RWPE2 (cell line): ENCODE results near the gene POFUT2.

Source experiments
- ATAC-seq: fragments of 200-7000 bp; cut with Tn5 transposase; 3 replicates; pipeline ENCODE4 v1.9.1; 2021; ENCODE audit warnings: low read depth
- DNase-seq: peaks from one replicate; pipeline ENCODE4 v3.0.0-alpha.2; 2020; ENCODE audit warnings: low spot score
- H3K27ac ChIP-seq: fragments of 450-650 bp; 2 replicates; pipeline ENCODE4 v1.5.1; 2017; ENCODE audit warnings: mild to moderate bottlenecking; ENCODE audit not compliant: poor library complexity, severe bottlenecking
- H3K27me3 ChIP-seq: fragments of 250-450 bp; sonication (Bioruptor Pico); 2 replicates; pipeline ENCODE4 v1.5.1; 2021; ENCODE audit warnings: mild to moderate bottlenecking, moderate library complexity; ENCODE audit not compliant: insufficient read depth, poor library complexity, severe bottlenecking
- H3K36me3 ChIP-seq: fragments of 250-450 bp; sonication (Bioruptor Pico); 2 replicates; pipeline ENCODE4 v1.5.1; 2020; ENCODE audit warnings: low read depth, mild to moderate bottlenecking, moderate library complexity
- H3K4me1 ChIP-seq: fragments of 250-450 bp; sonication (Bioruptor Pico); 2 replicates; pipeline ENCODE4 v1.5.1; 2021; ENCODE audit warnings: mild to moderate bottlenecking, moderate library complexity; ENCODE audit not compliant: insufficient read depth, poor library complexity, severe bottlenecking
- H3K4me3 ChIP-seq: fragments of 250-450 bp; sonication (Bioruptor Pico); 2 replicates; pipeline ENCODE4 v1.5.1; 2021; ENCODE audit warnings: mild to moderate bottlenecking, moderate library complexity; ENCODE audit not compliant: severe bottlenecking
- H3K9me3 ChIP-seq: fragments of 250-450 bp; sonication (Bioruptor Pico); 2 replicates; pipeline ENCODE4 v1.5.1; 2021; ENCODE audit warnings: mild to moderate bottlenecking, moderate library complexity; ENCODE audit not compliant: severe bottlenecking
- TF ChIP-seq, protein P1 (sequence below): fragments of 450-650 bp; IDR thresholded peaks from one replicate; pipeline ENCODE4 v1.5.1; 2017; ENCODE audit warnings: mild to moderate bottlenecking, moderate library complexity; ENCODE audit not compliant: poor library complexity, severe bottlenecking

POFUT2 gene

DNA sequence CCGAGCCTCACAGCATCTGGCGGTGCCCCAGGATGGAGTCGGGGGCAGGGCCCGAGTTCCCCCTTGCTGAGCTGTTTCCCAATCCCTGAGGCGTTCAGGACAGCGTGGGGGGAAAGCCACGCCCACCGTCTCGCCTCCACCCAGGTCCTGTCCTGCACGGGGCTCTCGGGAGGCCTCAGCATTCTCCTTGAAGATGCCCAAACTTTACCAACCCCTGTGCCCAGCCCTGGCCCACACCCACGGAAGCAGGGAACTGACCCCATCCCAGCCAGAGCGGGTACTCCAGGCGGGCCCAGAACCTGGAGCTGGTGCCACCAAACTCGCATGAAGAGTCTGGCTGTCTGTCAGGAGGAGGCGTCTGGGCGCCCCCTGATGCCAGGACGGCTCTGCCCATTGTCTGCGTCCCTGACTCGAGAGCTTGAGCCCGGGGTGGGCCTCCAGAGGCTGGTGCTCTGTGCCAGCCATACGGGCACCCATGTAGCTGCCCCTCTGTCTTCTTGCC lies 35.3 kb upstream of the POFUT2 start:
- DNase-seq: peak; percentile 58

GRCh38 chr21:45322231-45322959 lies 34.7 kb upstream of the POFUT2 start:
- Histone ChIP-seq H3K4me1 (no peaks in the 10 kb centered on the region), H3K4me3 (no peak overlapping the region), H3K36me3 (no peaks in the 10 kb centered on the region), H3K27me3 (no peaks in the 10 kb centered on the region), H3K27ac (no peak overlapping the region), H3K9me3 (no peaks in the 10 kb centered on the region)
- ATAC-seq: no peak
- peak; percentile 42 for DNase-seq
- TF ChIP-seq, protein P1, sequence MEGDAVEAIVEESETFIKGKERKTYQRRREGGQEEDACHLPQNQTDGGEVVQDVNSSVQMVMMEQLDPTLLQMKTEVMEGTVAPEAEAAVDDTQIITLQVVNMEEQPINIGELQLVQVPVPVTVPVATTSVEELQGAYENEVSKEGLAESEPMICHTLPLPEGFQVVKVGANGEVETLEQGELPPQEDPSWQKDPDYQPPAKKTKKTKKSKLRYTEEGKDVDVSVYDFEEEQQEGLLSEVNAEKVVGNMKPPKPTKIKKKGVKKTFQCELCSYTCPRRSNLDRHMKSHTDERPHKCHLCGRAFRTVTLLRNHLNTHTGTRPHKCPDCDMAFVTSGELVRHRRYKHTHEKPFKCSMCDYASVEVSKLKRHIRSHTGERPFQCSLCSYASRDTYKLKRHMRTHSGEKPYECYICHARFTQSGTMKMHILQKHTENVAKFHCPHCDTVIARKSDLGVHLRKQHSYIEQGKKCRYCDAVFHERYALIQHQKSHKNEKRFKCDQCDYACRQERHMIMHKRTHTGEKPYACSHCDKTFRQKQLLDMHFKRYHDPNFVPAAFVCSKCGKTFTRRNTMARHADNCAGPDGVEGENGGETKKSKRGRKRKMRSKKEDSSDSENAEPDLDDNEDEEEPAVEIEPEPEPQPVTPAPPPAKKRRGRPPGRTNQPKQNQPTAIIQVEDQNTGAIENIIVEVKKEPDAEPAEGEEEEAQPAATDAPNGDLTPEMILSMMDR: no peak

More for the DNA sequence above, 35.3 kb upstream of the POFUT2 start:
- Histone ChIP-seq H3K36me3 (no peaks in the 10 kb centered on the region), H3K27me3 (no peaks in the 10 kb centered on the region), H3K4me3 (no peak overlapping the region), H3K27ac (no peak overlapping the region), H3K4me1 (no peaks in the 10 kb centered on the region), H3K9me3 (no peaks in the 10 kb centered on the region)
- TF ChIP-seq, protein P1: no peak
- ATAC-seq: no peak

- no peaks in the 10 kb centered on the region for H3K4me1 ChIP-seq
Measured at GRCh38 chr21:45320261-45321025, 32.7 kb upstream of the POFUT2 start.

DNA sequence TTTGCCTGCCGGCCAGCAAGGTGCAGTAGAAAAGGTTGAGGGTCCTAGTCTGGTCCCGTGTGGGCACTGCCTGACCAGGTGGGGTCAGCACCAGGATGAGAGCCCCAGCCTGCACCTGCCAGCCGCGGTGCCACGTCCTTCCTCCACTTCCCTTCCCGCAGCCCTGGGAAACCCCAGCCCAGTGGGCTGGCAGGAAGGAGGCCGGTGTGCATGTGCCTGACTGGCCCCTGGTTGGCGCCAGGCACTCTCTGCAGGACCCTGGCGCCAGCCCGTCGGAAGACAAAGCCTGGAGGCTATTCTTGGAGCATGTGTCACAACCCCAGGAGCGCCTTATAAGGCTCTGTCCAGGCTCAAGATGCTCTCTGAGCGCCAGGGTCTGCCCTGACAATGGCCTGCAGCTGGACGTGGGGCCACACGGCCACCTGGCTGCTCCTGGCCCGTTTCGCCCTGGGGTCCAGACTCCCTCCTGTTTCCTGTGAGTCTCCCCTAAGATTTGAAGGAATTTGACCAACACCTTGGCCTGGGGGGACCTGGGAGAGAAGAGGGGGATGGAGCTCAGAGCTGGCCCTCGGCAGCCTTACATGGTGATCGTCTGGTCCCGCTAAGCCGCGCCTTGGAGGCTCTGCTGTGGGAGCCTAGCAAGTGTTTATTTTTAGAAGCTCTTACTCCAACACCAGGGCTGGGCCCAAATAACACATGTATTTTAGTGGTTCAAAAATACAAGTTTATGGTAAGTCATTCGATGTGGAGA lies 31.9 kb upstream of the POFUT2 start:
- Histone ChIP-seq H3K27ac (no peak overlapping the region), H3K4me3 (no peak overlapping the region), H3K36me3 (no peaks in the 10 kb centered on the region), H3K9me3 (no peaks in the 10 kb centered on the region), H3K4me1 (no peaks in the 10 kb centered on the region), H3K27me3 (no peaks in the 10 kb centered on the region)
- DNase-seq (peak; percentile 42), ATAC-seq (no peak)
- TF ChIP-seq, protein P1: no peak

More at GRCh38 chr21:45320261-45321025, 32.7 kb upstream of the POFUT2 start:
- ATAC-seq (no peak), DNase-seq (peak; percentile 60)
- no peak overlapping the region for H3K27ac ChIP-seq
- TF ChIP-seq, protein P1: no peak
- no peaks in the 10 kb centered on the region for H3K36me3 ChIP-seq
- H3K9me3 ChIP-seq: no peaks in the 10 kb centered on the region
- no peaks in the 10 kb centered on the region for H3K27me3 ChIP-seq
- H3K4me3 ChIP-seq: no peak overlapping the region
